ENCODE data around the gene PIGP. TPM values are rescaled to one million over a fixed set of nuclear protein-coding genes. Genes with fewer than 3 reads are reported as not detected.

The PIGP gene
- total and polyA plus RNA-seq, 2 of the 13 experiments (the other 11 are each of a cell fraction or from before 2014, with no cell fraction given): 14.8 to 33.4 TPM

- no TSS peak for BruUV-seq (replicated peaks)
- Histone ChIP-seq H3K9ac (ENCODE audit: insufficient read depth, low read depth, low read length) (no peak overlapping the region), H3K36me3 (replicated peaks in 1 of 2; ENCODE audit: control insufficient read depth in 1 of 2, insufficient read depth in 2 of 2, low read length in 2 of 2) (no peaks in the 10 kb centered on the region), H3K27me3 (ENCODE audit: control insufficient read depth in 1 of 2, insufficient read depth in 2 of 2, low read length in 2 of 2) (no peaks in the 10 kb centered on the region), H3K4me3 (replicated peaks in 1 of 3; ENCODE audit: insufficient read depth in 1 of 3, low read depth in 2 of 3, low read length in 3 of 3) (no peak overlapping the region), H3K4me2 (ENCODE audit: low read depth, low read length) (no peak overlapping the region), H4K20me1 (ENCODE audit: insufficient read depth, low read length) (no peaks in the 10 kb centered on the region), H3K27ac (ENCODE audit: extremely low read length, insufficient read depth, low read length) (no peak overlapping the region), H3K9me3 (ENCODE audit: low read length) (no peaks in the 10 kb centered on the region), H2AFZ (ENCODE audit: low read length) (no peak overlapping the region), H3K4me1 (ENCODE audit: insufficient read depth, low read length) (no peaks in the 10 kb centered on the region), H3K79me2 (ENCODE audit: insufficient read depth, low read length) (no peaks in the 10 kb centered on the region)
- TF ChIP-seq ZNF30 (CRISPR knock-in tag; IDR thresholded peaks at IDR 0.05): no peak
- no peak for TF ChIP-seq PAWR (CRISPR knock-in tag; IDR thresholded peaks at IDR 0.05; ENCODE audit: borderline replicate concordance)
- no peak for TF ChIP-seq IKZF4 (CRISPR knock-in tag; IDR thresholded peaks at IDR 0.05; ENCODE audit: borderline replicate concordance, low read depth, not compliant biosample characterization)
- TF ChIP-seq, protein P1, sequence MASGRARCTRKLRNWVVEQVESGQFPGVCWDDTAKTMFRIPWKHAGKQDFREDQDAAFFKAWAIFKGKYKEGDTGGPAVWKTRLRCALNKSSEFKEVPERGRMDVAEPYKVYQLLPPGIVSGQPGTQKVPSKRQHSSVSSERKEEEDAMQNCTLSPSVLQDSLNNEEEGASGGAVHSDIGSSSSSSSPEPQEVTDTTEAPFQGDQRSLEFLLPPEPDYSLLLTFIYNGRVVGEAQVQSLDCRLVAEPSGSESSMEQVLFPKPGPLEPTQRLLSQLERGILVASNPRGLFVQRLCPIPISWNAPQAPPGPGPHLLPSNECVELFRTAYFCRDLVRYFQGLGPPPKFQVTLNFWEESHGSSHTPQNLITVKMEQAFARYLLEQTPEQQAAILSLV (CRISPR knock-in tag; IDR thresholded peaks at IDR 0.05; ENCODE audit: borderline replicate concordance): no peak
- TF ChIP-seq ZNF773 (CRISPR knock-in tag; IDR thresholded peaks at IDR 0.05; ENCODE audit: borderline replicate concordance): no peak
- TF ChIP-seq, protein P2, sequence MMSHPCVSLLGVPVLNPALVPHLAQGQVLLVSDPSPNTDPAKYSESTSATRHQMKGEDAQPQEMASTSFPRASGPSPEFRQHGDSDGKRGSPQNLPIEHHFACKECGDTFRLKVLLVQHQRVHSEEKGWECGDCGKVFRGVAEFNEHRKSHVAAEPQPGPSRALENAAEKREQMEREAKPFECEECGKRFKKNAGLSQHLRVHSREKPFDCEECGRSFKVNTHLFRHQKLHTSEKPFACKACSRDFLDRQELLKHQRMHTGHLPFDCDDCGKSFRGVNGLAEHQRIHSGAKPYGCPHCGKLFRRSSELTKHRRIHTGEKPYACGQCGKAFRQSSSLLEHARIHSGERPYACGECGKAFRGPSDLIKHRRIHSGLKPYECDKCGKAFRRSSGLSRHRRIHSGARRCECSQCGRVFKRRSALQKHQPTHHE (CRISPR knock-in tag; IDR thresholded peaks at IDR 0.05; ENCODE audit: borderline replicate concordance): no peak
- TF ChIP-seq, protein P3, sequence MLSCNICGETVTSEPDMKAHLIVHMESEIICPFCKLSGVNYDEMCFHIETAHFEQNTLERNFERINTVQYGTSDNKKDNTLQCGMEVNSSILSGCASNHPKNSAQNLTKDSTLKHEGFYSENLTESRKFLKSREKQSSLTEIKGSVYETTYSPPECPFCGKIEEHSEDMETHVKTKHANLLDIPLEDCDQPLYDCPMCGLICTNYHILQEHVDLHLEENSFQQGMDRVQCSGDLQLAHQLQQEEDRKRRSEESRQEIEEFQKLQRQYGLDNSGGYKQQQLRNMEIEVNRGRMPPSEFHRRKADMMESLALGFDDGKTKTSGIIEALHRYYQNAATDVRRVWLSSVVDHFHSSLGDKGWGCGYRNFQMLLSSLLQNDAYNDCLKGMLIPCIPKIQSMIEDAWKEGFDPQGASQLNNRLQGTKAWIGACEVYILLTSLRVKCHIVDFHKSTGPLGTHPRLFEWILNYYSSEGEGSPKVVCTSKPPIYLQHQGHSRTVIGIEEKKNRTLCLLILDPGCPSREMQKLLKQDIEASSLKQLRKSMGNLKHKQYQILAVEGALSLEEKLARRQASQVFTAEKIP (CRISPR knock-in tag; IDR thresholded peaks at IDR 0.05; ENCODE audit: borderline replicate concordance): no peak
- no peak for TF ChIP-seq SNAPC2 (CRISPR knock-in tag; IDR thresholded peaks at IDR 0.05)
- TF ChIP-seq MEIS2 (CRISPR knock-in tag; IDR thresholded peaks at IDR 0.05): no peak
- TF ChIP-seq, protein P4, sequence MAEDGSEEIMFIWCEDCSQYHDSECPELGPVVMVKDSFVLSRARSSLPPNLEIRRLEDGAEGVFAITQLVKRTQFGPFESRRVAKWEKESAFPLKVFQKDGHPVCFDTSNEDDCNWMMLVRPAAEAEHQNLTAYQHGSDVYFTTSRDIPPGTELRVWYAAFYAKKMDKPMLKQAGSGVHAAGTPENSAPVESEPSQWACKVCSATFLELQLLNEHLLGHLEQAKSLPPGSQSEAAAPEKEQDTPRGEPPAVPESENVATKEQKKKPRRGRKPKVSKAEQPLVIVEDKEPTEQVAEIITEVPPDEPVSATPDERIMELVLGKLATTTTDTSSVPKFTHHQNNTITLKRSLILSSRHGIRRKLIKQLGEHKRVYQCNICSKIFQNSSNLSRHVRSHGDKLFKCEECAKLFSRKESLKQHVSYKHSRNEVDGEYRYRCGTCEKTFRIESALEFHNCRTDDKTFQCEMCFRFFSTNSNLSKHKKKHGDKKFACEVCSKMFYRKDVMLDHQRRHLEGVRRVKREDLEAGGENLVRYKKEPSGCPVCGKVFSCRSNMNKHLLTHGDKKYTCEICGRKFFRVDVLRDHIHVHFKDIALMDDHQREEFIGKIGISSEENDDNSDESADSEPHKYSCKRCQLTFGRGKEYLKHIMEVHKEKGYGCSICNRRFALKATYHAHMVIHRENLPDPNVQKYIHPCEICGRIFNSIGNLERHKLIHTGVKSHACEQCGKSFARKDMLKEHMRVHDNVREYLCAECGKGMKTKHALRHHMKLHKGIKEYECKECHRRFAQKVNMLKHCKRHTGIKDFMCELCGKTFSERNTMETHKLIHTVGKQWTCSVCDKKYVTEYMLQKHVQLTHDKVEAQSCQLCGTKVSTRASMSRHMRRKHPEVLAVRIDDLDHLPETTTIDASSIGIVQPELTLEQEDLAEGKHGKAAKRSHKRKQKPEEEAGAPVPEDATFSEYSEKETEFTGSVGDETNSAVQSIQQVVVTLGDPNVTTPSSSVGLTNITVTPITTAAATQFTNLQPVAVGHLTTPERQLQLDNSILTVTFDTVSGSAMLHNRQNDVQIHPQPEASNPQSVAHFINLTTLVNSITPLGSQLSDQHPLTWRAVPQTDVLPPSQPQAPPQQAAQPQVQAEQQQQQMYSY (CRISPR knock-in tag; IDR thresholded peaks at IDR 0.05): no peak
- TF ChIP-seq ZNF576 (CRISPR knock-in tag; IDR thresholded peaks at IDR 0.05): no peak
- no peak for TF ChIP-seq SMAD9 (CRISPR knock-in tag; IDR thresholded peaks at IDR 0.05)
- FAIRE-seq: no peak
- no peak for ATAC-seq
- intact Hi-C loops (cut with micrococcal nuclease; ENCODE audit: unreplicated experiment): no loop called here
- in situ Hi-C loops (cut with HindIII; ENCODE audit: extremely low pct_ligation_motif_present, low pct_unique_long_range_greater_than_20kb): no loop called here
- ChIA-PET CTCF (ENCODE audit: low intra/inter-chr PET ratio, low total read pairs) (no interaction called here), POLR2A (no interaction called here)
- no peak for DNase-seq (ENCODE audit: low spot score)
- WGBS (ENCODE audit: low lambda C conversion rate): 17% methylated on average over 4 of the region's 4 CpGs
Measured at GRCh38 chr21:37026499-37026898, 46.4 kb downstream of the PIGP start.
